Mesothelial cell of epicardium (in vitro differentiated cells): ENCODE measurements around the gene KRTAP10-6. TPM values are rescaled to one million over a fixed set of nuclear protein-coding genes. Genes with fewer than 3 reads are reported as not detected.

Experiments
- DNase-seq, 2 experiments: peaks; one replicate each; pipeline ENCODE4 v3.0.0; 2021; ENCODE audit warnings: low spot score in 2 of 2; ENCODE audit not compliant: unreplicated experiment in 2 of 2
- H3K27ac Mint-ChIP-seq: 2 replicates; pipeline ENCODE4 v1.8.0; 2021; ENCODE audit warnings: mixed read lengths
- H3K27me3 Mint-ChIP-seq: 2 replicates; pipeline ENCODE4 v1.8.0; 2021; ENCODE audit warnings: low read depth, mixed read lengths
- H3K36me3 Mint-ChIP-seq: 2 replicates; pipeline ENCODE4 v1.8.0; 2021; ENCODE audit warnings: mixed read lengths
- H3K4me1 Mint-ChIP-seq: 2 replicates; pipeline ENCODE4 v1.8.0; 2021; ENCODE audit warnings: mixed read lengths
- H3K4me3 Mint-ChIP-seq: 2 replicates; pipeline ENCODE4 v1.8.0; 2021; ENCODE audit warnings: mild to moderate bottlenecking, moderate library complexity, mixed read lengths
- H3K9me3 Mint-ChIP-seq: 2 replicates; pipeline ENCODE4 v1.8.0; 2021; ENCODE audit warnings: mixed read lengths
- CTCF ChIP-seq: fragments of 200-600 bp; sonication (generic); IDR thresholded peaks from one replicate; pipeline ENCODE4 v1.5.0; 2021; ENCODE audit warnings: antibody characterized with exemption; ENCODE audit not compliant: unreplicated experiment
- total RNA-seq: library from RNA; stranded (reverse); gene quantifications from 3 replicates; pipeline ENCODE4 v1.2.1, GENCODE V29; 2021

The KRTAP10-6 gene
- total RNA-seq, 1 donor from 2014 or later, result not detected

GRCh38 chr21:44599264-44600029 lies 7.1 kb upstream of the KRTAP10-6 start:
- no peak overlapping the region for H3K27ac Mint-ChIP-seq
- H3K36me3 Mint-ChIP-seq, result peaks cover 3% of the 10 kb centered on the region
- TF ChIP-seq CTCF, result no peak
- peaks cover 3% of the 10 kb centered on the region for H3K4me1 Mint-ChIP-seq
- DNase-seq, result no peak
- H3K9me3 Mint-ChIP-seq, result peaks cover 14% of the 10 kb centered on the region
- peaks cover 8% of the 10 kb centered on the region for H3K27me3 Mint-ChIP-seq
- no peak overlapping the region for H3K4me3 Mint-ChIP-seq

GRCh38 chr21:44598061-44598460 lies 5.8 kb upstream of the KRTAP10-6 start:
- Mint-ChIP-seq H3K4me1 (peaks cover 15% of the 10 kb centered on the region), H3K36me3 (peaks cover 3% of the 10 kb centered on the region), H3K9me3 (peaks cover 12% of the 10 kb centered on the region), H3K4me3 (no peak overlapping the region), H3K27me3 (peaks cover 2% of the 10 kb centered on the region), H3K27ac (no peak overlapping the region)
- no peak for TF ChIP-seq CTCF
- DNase-seq, result no peak

- DNase-seq, result no peak
- H3K9me3 Mint-ChIP-seq, result peaks cover 12% of the 10 kb centered on the region
- peaks cover 15% of the 10 kb centered on the region for H3K4me1 Mint-ChIP-seq
- no peak overlapping the region for H3K27ac Mint-ChIP-seq
- no peaks in the 10 kb centered on the region for H3K27me3 Mint-ChIP-seq
- peaks cover 3% of the 10 kb centered on the region for H3K36me3 Mint-ChIP-seq
- TF ChIP-seq CTCF, result no peak
- H3K4me3 Mint-ChIP-seq, result no peak overlapping the region
Observed at GRCh38 chr21:44596068-44596725, 3.9 kb upstream of the KRTAP10-6 start.

GRCh38 chr21:44595524-44595923 lies 3.2 kb upstream of the KRTAP10-6 start:
- TF ChIP-seq CTCF, result no peak
- no peak overlapping the region for H3K27ac Mint-ChIP-seq
- H3K27me3 Mint-ChIP-seq, result no peaks in the 10 kb centered on the region
- no peak overlapping the region for H3K4me3 Mint-ChIP-seq
- peaks cover 15% of the 10 kb centered on the region for H3K4me1 Mint-ChIP-seq
- H3K36me3 Mint-ChIP-seq, result peaks cover 3% of the 10 kb centered on the region
- no peak for DNase-seq
- H3K9me3 Mint-ChIP-seq, result peaks cover 12% of the 10 kb centered on the region

GRCh38 chr21:44594406-44594916 lies 2.2 kb upstream of the KRTAP10-6 start:
- peaks cover 3% of the 10 kb centered on the region for H3K36me3 Mint-ChIP-seq
- peak in 1 of 2 experiments; percentile 27 for DNase-seq
- H3K27ac Mint-ChIP-seq, result peak overlapping the region; percentile 54

More at GRCh38 chr21:44594406-44594916, 2.2 kb upstream of the KRTAP10-6 start:
- no peaks in the 10 kb centered on the region for H3K27me3 Mint-ChIP-seq
- peaks cover 15% of the 10 kb centered on the region for H3K4me1 Mint-ChIP-seq
- peaks cover 12% of the 10 kb centered on the region for H3K9me3 Mint-ChIP-seq
- no peak overlapping the region for H3K4me3 Mint-ChIP-seq
- no peak for TF ChIP-seq CTCF
